Measurements from ENCODE around the gene MTMR3. TPM values are rescaled to one million over a fixed set of nuclear protein-coding genes. Genes with fewer than 3 reads are reported as not detected.

Gene MTMR3
- polyA plus RNA-seq, 2 of the 4 experiments (the other 2 are of a cell fraction) = 7.4 to 18.8 TPM

DNA sequence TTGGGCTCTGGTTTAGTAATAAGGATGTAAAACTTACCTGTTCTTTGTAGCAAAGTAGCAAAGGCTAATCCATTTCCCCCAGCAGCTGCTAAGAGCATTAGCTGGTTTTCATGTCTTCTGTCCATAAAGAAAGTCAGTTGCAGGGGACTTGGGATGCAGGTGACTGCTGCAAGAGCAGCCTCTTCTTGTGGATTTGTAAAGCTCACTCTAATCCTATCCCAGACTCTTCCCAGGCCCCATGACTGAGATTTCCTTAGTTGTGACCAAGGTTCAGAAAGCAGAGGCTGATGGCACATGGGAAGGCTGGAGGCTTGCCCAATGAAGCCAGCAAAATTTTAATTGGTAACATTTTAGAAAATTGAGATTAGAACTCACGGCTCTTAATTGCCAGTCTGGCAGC, 102.9 kb downstream of the MTMR3 start:
- Histone ChIP-seq H3K4me3 (no peak overlapping the region), H3K9me3 (no peaks in the 10 kb centered on the region), H3K4me1 (no peaks in the 10 kb centered on the region), H3K4me2 (no peak overlapping the region), H3K27ac (no peak overlapping the region)
- DNase-seq (ENCODE audit: low read depth in 1 of 2, low spot score in 1 of 2) (no peak), ATAC-seq (no peak; a peak in 1 of 6 replicates), FAIRE-seq (no peak)
- 100% methylated on average over 1 of the region's 1 CpG for WGBS (ENCODE audit: missing lambda C conversion rate)
- CTCF ChIA-PET = interaction anchor here (1.1 to 1.6 kb wide), 2 partner anchors 10 to 19 kb away, joined by 3 to 4 read pairs; no protein-coding TSS in a partner anchor
- no peak for TF ChIP-seq NR3C1 (IDR thresholded peaks at IDR 0.05)
- TF ChIP-seq CBX8 (IDR thresholded peaks at IDR 0.05) = no peak
- TF ChIP-seq HOXA7 (CRISPR knock-in tag; IDR thresholded peaks at IDR 0.05) = no peak
- TF ChIP-seq RAD21 (conservative IDR thresholded peaks at IDR 0.05 in 1 of 2, IDR thresholded peaks at IDR 0.05 in 1 of 2) = no peak
- no peak for TF ChIP-seq USF2 (IDR thresholded peaks at IDR 0.05)
- TF ChIP-seq MAFK (IDR thresholded peaks at IDR 0.05; ENCODE audit: partially characterized antibody) = no peak
- no peak for TF ChIP-seq SMC3 (IDR thresholded peaks at IDR 0.05)
- POLR2A ChIA-PET = no interaction called here

DNA sequence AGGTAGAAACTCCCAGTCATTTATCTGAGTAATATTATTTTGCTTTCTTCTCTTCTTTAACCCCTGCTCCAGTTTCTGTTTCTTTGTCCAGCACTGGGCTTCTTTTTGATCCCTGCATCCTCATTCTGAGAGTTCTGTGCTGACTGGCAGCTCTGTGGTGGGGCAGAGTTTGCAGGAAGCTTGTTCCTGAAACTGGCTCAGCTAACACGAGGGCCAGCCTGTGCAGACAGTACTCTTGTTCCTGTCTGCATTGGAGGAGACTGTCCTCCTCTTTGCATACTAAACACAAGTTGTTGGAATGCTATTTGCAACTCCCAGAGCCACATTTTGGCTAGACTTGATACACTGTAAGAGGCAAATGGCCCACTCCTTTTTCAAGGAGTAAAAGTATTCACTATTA, 104.2 kb downstream of the MTMR3 start:
- 50% methylated on average over 1 of the region's 1 CpG for whole genome bisulfite sequencing (ENCODE audit: missing lambda C conversion rate)
- TF ChIP-seq FOXS1 (CRISPR knock-in tag; IDR thresholded peaks at IDR 0.05) (no peak), ZC3H11A (IDR thresholded peaks at IDR 0.05) (no peak), RFX5 (IDR thresholded peaks at IDR 0.05) (no peak), HOXA7 (CRISPR knock-in tag; IDR thresholded peaks at IDR 0.05) (no peak), FOSL2 (IDR thresholded peaks at IDR 0.05) (no peak), FOSL2 (CRISPR knock-in tag; IDR thresholded peaks at IDR 0.05) (no peak), FOSB (CRISPR knock-in tag; IDR thresholded peaks at IDR 0.05) (no peak), RCOR1 (IDR thresholded peaks at IDR 0.05; ENCODE audit: low read depth, low read length) (no peak), CHD2 (IDR thresholded peaks at IDR 0.05; ENCODE audit: low read length, partially characterized antibody) (no peak), HES2 (IDR thresholded peaks at IDR 0.05) (no peak), EP300 (IDR thresholded peaks at IDR 0.05) (no peak)
- H3K4me2 ChIP-seq = no peak overlapping the region
- POLR2A ChIA-PET = no interaction called here
- H3K27ac ChIP-seq = no peak overlapping the region
- no peak for FAIRE-seq
- no peaks in the 10 kb centered on the region for H3K4me1 ChIP-seq
- H3K4me3 ChIP-seq = no peak overlapping the region
- no peaks in the 10 kb centered on the region for H3K9me3 ChIP-seq
- CTCF ChIA-PET = interaction anchor here (1.3 kb wide), 1 partner anchor 18 kb away, joined by 3 read pairs; no protein-coding TSS in a partner anchor
- no peak for ATAC-seq
- no peak for DNase-seq (ENCODE audit: low read depth in 1 of 2, low spot score in 1 of 2)

GRCh38 chr22:29988719-29989118, 105.7 kb downstream of the MTMR3 start:
- no peak for ATAC-seq
- TF ChIP-seq HOXB5 (CRISPR knock-in tag; IDR thresholded peaks at IDR 0.05) (no peak), RCOR1 (IDR thresholded peaks at IDR 0.05; ENCODE audit: low read depth, low read length) (no peak), ESRRA (IDR thresholded peaks at IDR 0.05; ENCODE audit: borderline replicate concordance, low read length) (no peak), FOXS1 (CRISPR knock-in tag; IDR thresholded peaks at IDR 0.05) (no peak), NPAS2 (CRISPR knock-in tag; IDR thresholded peaks at IDR 0.05; ENCODE audit: borderline replicate concordance) (no peak), POLR2A (IDR thresholded peaks at IDR 0.05; ENCODE audit: low read length) (no peak), HOXA7 (CRISPR knock-in tag; IDR thresholded peaks at IDR 0.05) (no peak), PBX3 (IDR thresholded peaks at IDR 0.05) (no peak), MAFK (IDR thresholded peaks at IDR 0.05; ENCODE audit: partially characterized antibody) (no peak)
- H3K27ac ChIP-seq = no peak overlapping the region
- no peak for FAIRE-seq
- peaks cover 15% of the 10 kb centered on the region for H3K4me1 ChIP-seq
- WGBS (ENCODE audit: missing lambda C conversion rate) = 95% methylated on average over 2 of the region's 2 CpGs
- no peak for DNase-seq (ENCODE audit: low read depth in 1 of 2, low spot score in 1 of 2)
- CTCF ChIA-PET = no interaction called here
- POLR2A ChIA-PET = no interaction called here
- no peaks in the 10 kb centered on the region for H3K9me3 ChIP-seq
- H3K4me2 ChIP-seq = no peak overlapping the region
- no peak overlapping the region for H3K4me3 ChIP-seq

All from A549 (cell line).